Activated T-cell treated with anti-CD3 and anti-CD28 coated beads, Interleukin-2, amount 50 U/mL, for 72 hours (primary cell): Measurements from ENCODE around the gene DCC. TPM values are rescaled to one million over a fixed set of nuclear protein-coding genes. Genes with fewer than 3 reads are reported as not detected.

Experiments used
- ATAC-seq, 2 donors: fragments of 150-1000 bp; cut with Tn5 transposase; replicated peaks in 1 of 2; 2 replicates each; pipeline ENCODE4 v1.10.0; 2021; ENCODE audit warnings: moderate library complexity in 2 of 2, mild to moderate bottlenecking in 1 of 2
- DNase-seq, 2 donors: peaks; one replicate each; pipeline ENCODE4 v3.0.0; 2021 to 2022; ENCODE audit warnings: mixed read lengths in 1 of 2
- H3K27ac Mint-ChIP-seq: one replicate; pipeline ENCODE4 v1.8.0; 2022; ENCODE audit warnings: mild to moderate bottlenecking, moderate library complexity, mixed read lengths
- H3K27me3 Mint-ChIP-seq: one replicate; pipeline ENCODE4 v1.8.0; 2022; ENCODE audit warnings: low read depth, mixed read lengths
- H3K36me3 Mint-ChIP-seq, 2 donors: one replicate each; pipeline ENCODE4 v1.8.0; 2022; ENCODE audit warnings: mixed read lengths in 2 of 2, mild to moderate bottlenecking in 1 of 2; ENCODE audit not compliant: insufficient read depth in 2 of 2
- H3K4me1 Mint-ChIP-seq: one replicate; pipeline ENCODE4 v1.8.0; 2022; ENCODE audit warnings: low read depth, mixed read lengths
- H3K4me3 Mint-ChIP-seq, 2 donors: one replicate each; pipeline ENCODE4 v1.8.0; 2022; ENCODE audit warnings: mild to moderate bottlenecking in 2 of 2, mixed read lengths in 2 of 2, moderate library complexity in 2 of 2
- H3K9me3 Mint-ChIP-seq, 2 donors: one replicate each; pipeline ENCODE4 v1.8.0; 2022; ENCODE audit warnings: mixed read lengths in 2 of 2
- total RNA-seq, 2 donors: library from RNA; stranded (reverse); gene quantifications; one replicate each; pipeline ENCODE4 v1.2.3, GENCODE V29; 2022

Gene DCC
- total RNA-seq, 2 donors from 2014 or later = not detected

DNA sequence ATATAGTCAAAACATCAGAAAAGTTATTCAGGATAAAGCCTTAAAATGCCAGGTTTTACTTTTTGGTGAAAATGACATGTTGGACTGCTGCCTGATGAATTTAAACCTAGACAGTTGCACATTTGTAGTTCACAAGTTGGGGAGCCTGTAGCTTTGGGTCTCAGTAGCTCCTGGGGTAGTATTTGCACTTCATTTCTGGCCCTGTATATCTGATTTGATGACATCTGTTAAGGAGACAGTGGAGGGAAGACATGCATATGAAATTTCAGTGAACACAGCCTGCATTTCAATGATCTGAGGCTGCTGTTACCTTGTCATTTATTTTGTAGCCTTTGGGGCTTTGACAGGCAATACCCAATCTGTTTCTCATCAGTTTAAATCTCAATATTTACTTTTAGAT is 156.4 kb downstream of the DCC start:
- peaks cover 0 to 2% of the 10 kb centered on the region in 2 donors for H3K36me3 Mint-ChIP-seq
- H3K4me1 Mint-ChIP-seq = no peaks in the 10 kb centered on the region
- H3K27me3 Mint-ChIP-seq = no peaks in the 10 kb centered on the region
- no peak overlapping the region for H3K4me3 Mint-ChIP-seq
- DNase-seq = no peak
- no peak overlapping the region for H3K27ac Mint-ChIP-seq
- peaks cover 4 to 5% of the 10 kb centered on the region in 2 donors for H3K9me3 Mint-ChIP-seq
- no peak for ATAC-seq

DNA sequence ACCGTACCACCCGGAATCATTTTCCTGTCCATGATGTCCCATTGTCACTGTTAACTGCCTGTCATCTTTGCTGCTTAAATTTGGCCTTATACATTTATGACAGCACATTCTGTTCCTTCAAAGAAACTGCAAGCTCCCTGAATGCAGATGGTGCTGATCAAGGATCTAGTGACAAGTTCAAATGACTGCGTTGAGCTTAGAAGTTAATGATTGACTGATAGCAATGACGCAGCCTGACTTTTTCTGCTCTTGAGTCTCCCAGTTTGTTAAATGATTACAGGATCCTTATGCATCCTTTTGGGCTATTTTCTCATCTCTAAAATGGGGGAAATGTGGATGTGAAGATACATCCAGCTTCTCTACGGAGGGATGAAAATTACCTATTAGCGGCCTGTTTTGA is 159.0 kb downstream of the DCC start:
- Mint-ChIP-seq H3K27me3 (no peaks in the 10 kb centered on the region), H3K4me1 (no peaks in the 10 kb centered on the region), H3K36me3 (peaks cover 0 to 2% of the 10 kb centered on the region in 2 donors), H3K27ac (no peak overlapping the region), H3K9me3 (peaks cover 3 to 6% of the 10 kb centered on the region in 2 donors), H3K4me3 (no peak overlapping the region)
- DNase-seq = no peak
- no peak for ATAC-seq

DNA sequence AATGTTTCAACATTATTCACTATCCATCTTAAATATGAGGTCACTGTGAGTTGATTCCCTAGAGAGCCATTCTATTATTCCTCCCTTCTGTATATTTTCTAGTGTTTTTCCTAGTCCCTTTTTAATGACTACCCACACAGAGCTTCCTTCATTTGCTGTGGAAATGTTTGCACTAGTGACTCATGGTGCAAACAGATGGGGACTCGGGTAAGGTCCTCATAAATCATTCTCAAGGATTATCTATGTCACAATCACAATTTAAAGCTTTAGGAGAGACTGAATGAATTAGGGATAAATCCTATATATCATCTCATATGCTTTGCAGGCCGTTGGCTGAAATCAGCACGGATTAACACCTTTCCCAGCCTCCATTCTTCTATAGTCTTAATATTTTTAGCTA is 159.6 kb downstream of the DCC start:
- Mint-ChIP-seq H3K4me3 (no peak overlapping the region), H3K9me3 (peaks cover 2 to 5% of the 10 kb centered on the region in 2 donors)

DNA sequence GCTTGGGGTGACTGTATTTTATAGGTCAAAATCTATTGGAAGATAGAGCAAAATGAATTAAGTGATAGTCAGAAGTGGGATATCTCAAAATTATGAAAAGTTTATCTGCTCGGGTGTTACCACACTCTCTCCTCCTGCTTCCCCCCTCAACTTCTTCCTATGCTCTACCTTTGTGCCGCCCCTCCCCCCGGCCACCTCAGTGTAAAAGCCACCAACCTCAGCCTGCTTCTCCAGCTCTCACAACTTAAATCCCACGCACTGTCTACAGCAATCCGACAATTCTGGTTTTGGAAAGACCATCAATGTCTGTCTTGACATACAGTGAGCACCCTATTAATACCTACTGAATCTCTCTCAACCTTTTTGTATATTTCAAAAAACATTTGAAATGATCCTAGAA is 164.6 kb downstream of the DCC start:
- no peak overlapping the region for H3K27ac Mint-ChIP-seq
- no peaks in the 10 kb centered on the region for H3K27me3 Mint-ChIP-seq
- no peak for ATAC-seq
- DNase-seq = no peak
- no peak overlapping the region for H3K4me3 Mint-ChIP-seq
- peaks cover 3 to 8% of the 10 kb centered on the region in 2 donors for H3K9me3 Mint-ChIP-seq
- no peaks in the 10 kb centered on the region for H3K4me1 Mint-ChIP-seq
- H3K36me3 Mint-ChIP-seq = no peaks in the 10 kb centered on the region

More for the DNA sequence above, 159.6 kb downstream of the DCC start:
- DNase-seq = no peak
- no peak for ATAC-seq
- Mint-ChIP-seq H3K27ac (no peak overlapping the region), H3K4me1 (no peaks in the 10 kb centered on the region), H3K36me3 (no peaks in the 10 kb centered on the region), H3K27me3 (no peaks in the 10 kb centered on the region)

DNA sequence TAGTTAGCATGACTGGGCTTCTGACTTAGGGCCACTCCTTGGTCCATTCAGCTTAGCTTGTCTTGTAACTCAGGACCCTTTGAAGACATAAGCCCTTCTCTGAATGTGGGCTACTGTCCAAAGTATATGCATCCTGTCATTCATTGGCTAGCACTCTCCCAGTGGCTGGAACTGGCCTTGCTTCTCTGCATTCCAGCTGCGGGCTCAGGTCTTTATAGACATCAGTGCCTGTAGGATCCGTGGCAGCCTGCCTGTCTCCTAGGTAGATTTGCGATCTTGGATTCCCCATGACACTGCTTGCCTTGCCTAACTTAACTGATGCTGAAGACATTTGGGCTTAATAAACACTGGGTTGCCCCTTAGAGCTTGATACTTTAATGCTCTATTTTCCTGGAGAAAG is 170.1 kb downstream of the DCC start:
- Mint-ChIP-seq H3K27me3 (no peaks in the 10 kb centered on the region), H3K9me3 (peaks cover 0 to 4% of the 10 kb centered on the region in 2 donors), H3K36me3 (no peaks in the 10 kb centered on the region), H3K4me1 (no peaks in the 10 kb centered on the region), H3K27ac (no peak overlapping the region), H3K4me3 (no peak overlapping the region)
- no peak for ATAC-seq
- no peak for DNase-seq

DNA sequence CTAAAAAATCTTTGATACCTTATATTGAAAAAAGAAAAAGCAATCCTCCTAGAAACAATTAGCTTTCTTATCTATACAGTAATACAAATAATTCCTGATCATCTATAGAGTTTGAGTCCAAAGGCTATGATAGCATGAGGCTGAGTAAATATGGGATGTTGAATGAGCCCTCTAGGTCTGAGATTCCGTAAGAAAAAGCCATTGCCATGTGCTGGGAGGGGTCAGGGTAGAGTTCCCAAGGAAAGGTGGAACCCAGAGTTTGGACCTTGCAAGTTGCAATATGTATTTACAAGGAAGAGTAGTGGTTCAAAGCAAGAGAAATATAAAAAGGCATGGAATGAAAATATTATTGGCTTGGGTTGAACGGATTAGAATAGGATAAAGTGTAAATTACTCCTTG is 178.1 kb downstream of the DCC start:
- Mint-ChIP-seq H3K4me1 (no peaks in the 10 kb centered on the region), H3K4me3 (no peak overlapping the region), H3K36me3 (no peaks in the 10 kb centered on the region), H3K27me3 (no peaks in the 10 kb centered on the region), H3K27ac (no peak overlapping the region), H3K9me3 (no peaks in the 10 kb centered on the region)
- DNase-seq = no peak
- ATAC-seq = no peak

DNA sequence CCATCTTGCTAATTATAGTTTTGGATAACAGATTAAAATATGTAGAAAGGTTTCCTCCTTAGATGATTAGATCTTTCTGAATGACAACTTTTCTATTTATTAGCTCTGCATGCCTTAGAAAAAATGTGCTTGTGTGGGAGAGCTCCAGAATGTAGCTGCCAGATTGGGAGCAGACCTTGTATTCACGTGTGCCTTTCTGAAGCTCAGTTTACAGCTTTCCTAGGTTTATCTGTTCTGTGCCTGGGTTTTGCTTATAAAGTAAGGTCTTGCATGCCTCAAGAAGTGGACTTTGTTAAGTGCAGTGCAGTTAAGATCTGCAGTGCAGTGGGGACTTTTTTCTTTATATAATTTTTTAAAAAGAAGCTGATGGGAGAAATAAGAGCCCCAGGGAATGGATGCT is 179.0 kb downstream of the DCC start:
- H3K4me3 Mint-ChIP-seq = no peak overlapping the region
- ATAC-seq (no peak), DNase-seq (no peak)
- H3K4me1 Mint-ChIP-seq = no peaks in the 10 kb centered on the region
- no peak overlapping the region for H3K27ac Mint-ChIP-seq
- no peaks in the 10 kb centered on the region for H3K9me3 Mint-ChIP-seq
- H3K36me3 Mint-ChIP-seq = no peaks in the 10 kb centered on the region
- H3K27me3 Mint-ChIP-seq = no peaks in the 10 kb centered on the region

DNA sequence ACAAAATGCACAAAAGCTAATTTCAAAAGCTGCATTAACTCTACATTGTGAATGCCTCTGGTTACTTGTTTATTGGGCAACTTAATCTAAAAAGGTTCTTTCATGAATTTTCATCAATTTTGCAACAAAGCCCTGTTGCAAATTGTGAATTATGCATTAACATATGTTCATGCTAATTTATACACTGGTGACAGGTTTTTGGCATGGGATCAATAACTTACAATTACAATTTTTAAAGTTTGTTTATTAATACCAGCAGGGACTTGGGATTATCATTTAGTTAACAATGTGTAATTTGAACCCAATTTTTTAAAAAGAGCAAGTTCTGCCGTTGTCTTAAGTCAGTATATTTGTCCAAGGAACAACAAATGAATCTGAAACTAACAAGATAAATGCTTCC is 183.6 kb downstream of the DCC start:
- DNase-seq (no peak), ATAC-seq (no peak)
- no peaks in the 10 kb centered on the region for H3K4me1 Mint-ChIP-seq
- H3K4me3 Mint-ChIP-seq = no peak overlapping the region
- no peaks in the 10 kb centered on the region for H3K27me3 Mint-ChIP-seq
- H3K36me3 Mint-ChIP-seq = no peaks in the 10 kb centered on the region
- no peaks in the 10 kb centered on the region for H3K9me3 Mint-ChIP-seq
- H3K27ac Mint-ChIP-seq = no peak overlapping the region

DNA sequence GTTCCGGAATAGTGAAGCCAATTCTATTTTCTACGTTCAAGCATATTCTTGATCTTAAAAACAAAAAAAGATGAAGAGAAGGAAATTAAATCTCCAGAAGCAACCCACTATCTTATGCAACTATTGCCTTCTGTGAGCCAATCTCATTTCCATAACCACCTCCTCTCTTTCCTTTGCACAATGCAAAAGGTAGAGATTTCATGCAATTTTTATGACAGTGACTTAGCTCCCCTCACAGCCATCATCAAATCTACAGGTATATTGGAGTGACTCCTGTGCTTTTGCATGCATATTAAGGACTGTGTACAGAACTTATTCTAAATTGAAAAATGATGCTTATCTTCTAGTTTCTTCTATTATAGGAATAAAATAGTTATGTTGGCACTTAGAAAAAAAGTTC is 191.8 kb downstream of the DCC start:
- Mint-ChIP-seq H3K36me3 (no peaks in the 10 kb centered on the region), H3K4me3 (no peak overlapping the region), H3K27me3 (peaks cover 6% of the 10 kb centered on the region), H3K9me3 (peaks cover 4 to 5% of the 10 kb centered on the region in 2 donors), H3K27ac (no peak overlapping the region), H3K4me1 (no peaks in the 10 kb centered on the region)
- ATAC-seq (no peak), DNase-seq (no peak)

DNA sequence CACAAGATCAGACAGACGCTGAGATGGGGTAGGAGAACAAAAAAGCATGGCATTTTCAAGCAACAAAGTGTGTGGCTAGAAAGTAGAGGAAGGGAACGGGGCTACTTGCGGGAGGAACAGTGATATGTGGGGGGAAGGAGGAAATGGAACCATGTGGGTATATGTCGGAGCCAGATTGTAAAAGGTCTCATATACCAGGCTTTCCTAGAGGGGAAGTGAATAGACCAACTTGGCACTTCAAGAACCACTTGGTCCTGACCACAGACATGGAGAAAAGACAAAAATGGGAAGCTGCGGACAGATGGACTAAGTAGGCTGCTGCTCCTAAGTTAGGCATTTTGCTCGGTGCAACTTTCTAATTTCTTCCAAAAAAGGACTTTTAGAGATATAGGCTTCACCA is 196.0 kb downstream of the DCC start:
- Mint-ChIP-seq H3K27me3 (peaks cover 6% of the 10 kb centered on the region), H3K4me1 (no peaks in the 10 kb centered on the region), H3K4me3 (no peak overlapping the region), H3K27ac (no peak overlapping the region), H3K9me3 (peaks cover 3 to 4% of the 10 kb centered on the region in 2 donors), H3K36me3 (no peaks in the 10 kb centered on the region)
- no peak for DNase-seq
- no peak for ATAC-seq

DNA sequence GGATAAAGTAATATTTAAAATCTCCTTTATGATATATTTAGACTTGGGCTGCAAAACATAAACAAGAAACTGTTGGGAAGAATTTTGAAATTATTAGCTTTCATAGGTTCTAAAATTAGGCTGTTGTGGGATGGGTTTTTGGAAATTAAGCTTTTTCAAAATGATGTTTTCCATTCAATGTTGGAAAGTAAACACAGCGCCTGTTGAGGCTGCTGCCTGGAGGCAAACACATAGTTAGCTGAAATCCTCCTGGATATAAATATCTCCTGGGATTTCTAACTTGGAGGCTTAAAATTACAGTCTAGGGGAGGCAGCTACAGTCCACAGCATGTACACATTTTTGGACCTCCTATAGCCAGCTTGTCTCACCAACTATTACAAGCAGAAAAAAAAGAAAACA is 197.3 kb downstream of the DCC start:
- no peak overlapping the region for H3K27ac Mint-ChIP-seq
- no peaks in the 10 kb centered on the region for H3K36me3 Mint-ChIP-seq
- DNase-seq = no peak
- H3K27me3 Mint-ChIP-seq = peaks cover 6% of the 10 kb centered on the region
- no peak overlapping the region for H3K4me3 Mint-ChIP-seq
- ATAC-seq = no peak
- peaks cover 4% of the 10 kb centered on the region in 2 donors for H3K9me3 Mint-ChIP-seq
- H3K4me1 Mint-ChIP-seq = no peaks in the 10 kb centered on the region

DNA sequence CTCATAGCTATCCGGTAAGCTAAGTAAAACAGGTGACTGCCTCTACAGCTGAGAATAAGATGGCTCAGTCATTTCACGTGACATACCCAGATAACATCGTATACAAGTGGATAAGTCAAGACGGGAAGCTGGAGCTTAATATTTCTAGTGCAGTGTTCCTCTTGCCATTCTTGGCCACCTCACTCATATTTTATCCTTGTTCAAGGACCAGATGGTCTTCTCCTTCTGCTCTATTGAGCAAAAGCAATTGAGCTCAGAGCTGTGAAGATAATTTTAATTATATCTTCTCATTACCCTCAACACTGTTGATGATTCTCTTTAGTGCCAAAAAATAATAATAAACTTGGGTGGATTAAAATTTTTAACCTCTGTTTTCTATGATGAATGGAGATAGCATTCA is 201.1 kb downstream of the DCC start:
- no peaks in the 10 kb centered on the region for H3K36me3 Mint-ChIP-seq
- no peak overlapping the region for H3K27ac Mint-ChIP-seq
- ATAC-seq (no peak), DNase-seq (no peak)
- H3K4me3 Mint-ChIP-seq = no peak overlapping the region
- peaks cover 0 to 7% of the 10 kb centered on the region in 2 donors for H3K9me3 Mint-ChIP-seq
- H3K27me3 Mint-ChIP-seq = peaks cover under 1% of the 10 kb centered on the region
- no peaks in the 10 kb centered on the region for H3K4me1 Mint-ChIP-seq

DNA sequence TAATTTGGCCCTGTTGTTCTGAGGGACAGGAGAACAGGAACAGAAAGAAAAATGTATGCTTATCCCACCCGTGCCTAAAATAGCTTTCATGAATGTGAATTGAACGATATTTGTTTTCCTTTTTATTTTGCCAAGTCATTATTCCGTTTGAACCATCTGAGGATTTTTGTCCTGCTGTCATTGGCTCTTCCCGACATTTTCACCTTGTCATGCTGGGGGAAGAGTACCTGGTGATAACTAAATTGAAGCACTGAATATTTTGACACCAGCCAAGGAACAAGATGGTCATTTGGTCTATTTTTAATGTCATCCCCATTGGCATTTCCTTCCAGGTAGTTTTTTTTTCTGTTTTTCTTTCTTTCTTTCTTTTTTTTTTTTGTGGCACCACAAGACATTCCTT is 204.1 kb downstream of the DCC start:
- Mint-ChIP-seq H3K27ac (no peak overlapping the region), H3K36me3 (no peaks in the 10 kb centered on the region), H3K4me3 (no peak overlapping the region), H3K9me3 (peaks cover 0 to 7% of the 10 kb centered on the region in 2 donors), H3K27me3 (no peaks in the 10 kb centered on the region), H3K4me1 (no peaks in the 10 kb centered on the region)
- ATAC-seq (no peak), DNase-seq (no peak)

DNA sequence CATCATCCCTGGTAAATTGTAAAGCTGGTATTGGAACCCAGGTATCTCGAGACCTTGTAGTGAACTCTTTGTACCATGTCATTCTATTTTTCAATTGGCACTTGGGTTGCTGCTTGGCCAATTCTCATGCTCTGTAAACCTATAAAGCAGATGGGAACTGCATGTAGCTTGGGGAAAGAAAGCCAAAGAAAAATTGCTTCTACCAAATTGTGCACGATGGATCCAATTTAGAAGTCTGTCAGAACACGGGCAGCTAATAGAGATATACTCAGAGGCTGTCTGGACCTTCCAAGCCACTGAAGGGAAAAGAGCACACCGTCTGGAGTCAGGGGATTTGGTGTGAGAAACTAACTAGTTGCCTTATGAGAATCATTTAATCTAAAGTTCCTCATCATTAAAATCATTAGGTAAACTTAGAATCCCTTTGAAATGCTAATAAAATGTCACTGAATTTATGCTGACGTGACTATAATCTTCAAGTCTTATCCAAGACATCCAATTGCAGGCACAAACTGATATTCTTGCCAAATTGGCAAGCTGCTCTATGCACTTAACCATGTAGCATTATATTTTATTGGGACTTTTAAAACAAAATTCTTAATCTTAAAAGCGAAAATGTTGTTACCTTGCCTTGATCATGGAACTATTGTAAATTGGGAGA is 206.8 kb downstream of the DCC start:
- DNase-seq = no peak
- no peak overlapping the region for H3K4me3 Mint-ChIP-seq
- H3K27me3 Mint-ChIP-seq = no peaks in the 10 kb centered on the region
- no peak overlapping the region for H3K27ac Mint-ChIP-seq
- no peaks in the 10 kb centered on the region for H3K4me1 Mint-ChIP-seq
- H3K9me3 Mint-ChIP-seq = peaks cover 0 to 5% of the 10 kb centered on the region in 2 donors
- H3K36me3 Mint-ChIP-seq = no peaks in the 10 kb centered on the region
- no peak for ATAC-seq
